COLO829 (cell line): ENCODE results near the gene SELENOO.
A peak's percentile ranks its signal among the peaks of the same experiment; 100 is the strongest.

ENCODE experiments used
- DNase-seq: peaks from one replicate; pipeline ENCODE4 v3.0.0; 2012; ENCODE audit warnings: low spot score

SELENOO gene

GRCh38 chr22:50185375-50186087 lies 15.3 kb upstream of the SELENOO start, which contains the start of gene TRABD:
TRABD (plus strand) TSS chr22:50185913; CDS start chr22:50193061, 7,148 bp downstream.
- peak; percentile 90 for DNase-seq

GRCh38 chr22:50186181-50186714 lies 14.6 kb upstream of the SELENOO start:
- DNase-seq, result no peak

GRCh38 chr22:50186761-50187523 lies 13.9 kb upstream of the SELENOO start:
- no peak for DNase-seq

- no peak for DNase-seq
These were observed 12.5 kb upstream of the SELENOO start for GRCh38 chr22:50188356-50188755.

GRCh38 chr22:50189184-50189848 lies 11.5 kb upstream of the SELENOO start:
- no peak for DNase-seq

GRCh38 chr22:50189849-50190181 lies 11.0 kb upstream of the SELENOO start:
- DNase-seq, result no peak

- peak; percentile 61 for DNase-seq
These were observed 10.4 kb upstream of the SELENOO start for GRCh38 chr22:50190182-50190940.

GRCh38 chr22:50190941-50191741 lies 9.7 kb upstream of the SELENOO start:
- DNase-seq, result no peak

GRCh38 chr22:50192436-50193204 lies 8.2 kb upstream of the SELENOO start:
- no peak for DNase-seq

GRCh38 chr22:50193621-50194020 lies 7.2 kb upstream of the SELENOO start:
- DNase-seq, result no peak

GRCh38 chr22:50194037-50194805 lies 6.6 kb upstream of the SELENOO start:
- DNase-seq, result no peak

- DNase-seq, result no peak
These were observed 4.6 kb upstream of the SELENOO start for GRCh38 chr22:50196256-50196655.

- DNase-seq, result no peak
These were observed 3.6 kb upstream of the SELENOO start for GRCh38 chr22:50197000-50197800.

- no peak for DNase-seq
These were observed 2.8 kb upstream of the SELENOO start for GRCh38 chr22:50197856-50198623.

GRCh38 chr22:50198624-50199017 lies 2.2 kb upstream of the SELENOO start:
- no peak for DNase-seq

- no peak for DNase-seq
These were observed 1.5 kb upstream of the SELENOO start for GRCh38 chr22:50199251-50199721.

GRCh38 chr22:50199829-50200460 lies 866 bp upstream of the SELENOO start:
- DNase-seq, result no peak
